HG02571 (cell line): Measurements from ENCODE around the gene RND3.

Source experiments
- ATAC-seq: cut with Tn5 transposase; IDR thresholded peaks from one replicate; pipeline ENCODE4 v1.9.1; 2021; ENCODE audit warnings: mild to moderate bottlenecking, moderate library complexity; ENCODE audit not compliant: unreplicated experiment

Gene RND3

DNA sequence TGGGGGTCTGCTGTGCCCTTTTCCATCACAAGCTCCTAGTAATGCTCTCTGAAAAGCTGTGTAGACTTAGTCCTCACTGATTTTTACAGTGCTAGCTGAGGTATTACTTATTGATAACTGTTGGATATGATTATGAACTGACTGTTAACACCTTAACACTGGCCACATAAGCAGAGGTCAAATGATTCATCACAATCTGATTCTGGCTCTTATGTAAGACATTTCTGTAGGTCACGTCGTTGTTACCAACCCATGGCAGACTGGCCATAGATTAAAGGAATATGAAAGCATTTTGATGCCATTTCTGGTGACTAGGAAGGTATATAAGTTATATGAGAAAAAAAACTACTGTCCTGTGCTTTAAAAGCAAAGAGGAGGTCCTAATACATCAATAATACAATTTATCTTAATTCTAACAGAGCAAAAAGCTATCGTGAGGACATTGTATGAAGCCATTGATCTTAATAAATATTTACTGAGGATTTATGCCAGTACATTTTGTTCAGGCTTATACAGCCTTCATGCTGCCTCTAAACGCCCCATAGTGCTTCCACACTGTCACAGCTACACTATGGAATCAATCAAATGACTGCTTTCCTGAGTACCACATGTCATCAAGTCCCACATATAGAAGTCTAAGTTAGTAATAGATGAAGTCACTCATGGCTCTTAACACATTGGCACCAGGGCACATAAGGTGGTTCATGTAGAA is 6.9 kb upstream of the RND3 start:
- ATAC-seq: no peak

GRCh38 chr2:150491943-150492342 is 4.5 kb upstream of the RND3 start:
- ATAC-seq: no peak

- ATAC-seq: no peak
These were observed 4.0 kb upstream of the RND3 start for GRCh38 chr2:150491430-150491829.

DNA sequence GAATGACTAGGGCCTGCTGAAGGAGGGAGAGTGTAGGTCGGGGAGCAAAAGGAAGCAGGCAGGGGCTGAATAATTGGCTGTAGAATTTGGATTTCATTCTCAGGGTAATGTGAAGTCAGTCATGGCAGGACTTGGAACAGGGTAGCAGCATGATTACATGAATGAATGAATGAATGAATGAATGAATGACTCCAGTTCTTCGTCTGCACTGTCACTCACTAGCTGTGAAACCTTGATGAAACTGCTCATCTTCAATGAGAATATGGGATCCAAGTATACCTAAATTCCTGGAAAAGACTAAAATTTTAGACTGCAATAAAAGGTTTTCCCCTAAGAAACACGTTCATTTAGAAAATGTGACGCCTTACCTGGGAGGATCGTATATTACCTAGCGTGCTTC is 3.0 kb upstream of the RND3 start:
- no peak for ATAC-seq

DNA sequence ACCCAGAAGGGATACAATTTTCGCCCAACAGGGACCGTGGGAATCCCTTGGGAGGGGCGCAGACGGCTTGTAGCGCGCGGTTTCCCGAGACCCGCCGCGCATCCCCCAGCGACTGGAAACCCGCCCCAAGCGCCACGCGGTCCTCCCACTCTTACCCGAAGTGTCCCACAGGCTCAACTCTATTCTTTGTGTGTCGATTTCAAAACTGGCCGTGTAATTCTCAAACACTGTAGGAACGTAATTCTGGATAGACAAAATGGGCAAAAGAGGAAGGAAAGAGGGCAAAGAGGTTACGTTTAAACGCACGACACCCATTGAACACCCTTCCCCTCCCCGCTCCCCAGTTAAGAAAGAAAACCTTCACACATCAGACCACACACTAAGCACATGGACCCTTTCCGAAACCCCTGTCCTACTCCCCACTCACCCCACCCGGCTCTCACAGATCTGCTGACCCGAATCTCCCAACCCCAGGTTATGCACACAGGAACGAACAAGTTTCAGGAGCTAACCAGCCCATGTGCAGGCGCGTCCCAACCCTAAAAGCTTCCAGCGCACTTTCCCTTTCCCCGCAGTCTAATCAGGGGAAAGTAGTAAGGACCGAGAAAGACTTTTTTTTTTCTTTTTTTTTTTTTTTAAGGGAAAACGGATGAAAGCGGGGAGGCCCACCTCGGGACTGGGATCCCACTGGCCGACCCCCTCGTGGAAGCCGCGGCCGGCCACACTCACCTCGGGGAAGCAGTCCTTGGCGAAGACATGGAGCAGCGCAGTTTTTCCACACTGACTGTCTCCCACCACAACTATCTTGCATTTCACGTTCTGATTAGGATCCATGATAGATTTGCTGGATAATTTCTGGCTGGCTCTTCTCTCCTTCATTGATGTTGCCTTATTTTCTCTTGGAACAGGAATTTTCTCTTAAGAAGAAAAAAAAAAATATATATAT is 655 bp downstream of the RND3 start:
- no peak for ATAC-seq

DNA sequence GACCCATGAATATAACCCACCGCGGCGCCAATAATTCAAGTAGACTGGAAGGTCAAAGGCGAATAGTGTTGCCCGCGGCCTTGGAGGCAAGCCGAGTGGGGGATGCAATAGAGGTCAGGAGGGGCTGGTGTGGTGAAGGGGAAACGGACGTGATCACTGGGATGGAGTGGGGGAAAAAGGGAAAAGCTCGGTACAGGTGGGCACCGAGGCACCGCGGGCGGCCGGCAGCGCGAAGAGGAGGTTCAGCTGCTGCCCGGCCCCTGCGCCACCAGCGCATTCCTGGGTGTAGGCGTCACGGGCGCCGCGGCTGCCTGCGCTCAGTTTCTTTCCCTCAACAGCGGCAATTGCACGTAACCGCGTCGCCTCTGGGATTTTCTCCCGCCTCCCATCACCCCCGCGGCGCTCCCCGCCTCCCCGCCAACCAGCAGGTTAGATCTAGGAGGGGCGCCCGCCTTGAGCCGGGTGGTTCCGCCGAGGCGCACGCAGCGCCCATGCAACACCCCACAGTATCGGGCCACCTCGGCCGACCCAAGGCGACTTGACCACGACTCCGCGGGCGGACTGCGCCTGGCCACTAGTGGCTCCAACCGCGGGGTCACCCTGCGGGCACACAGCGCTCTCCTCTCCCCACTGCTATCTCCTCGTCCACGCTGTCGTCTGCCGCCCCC is 1.5 kb downstream of the RND3 start:
- no peak for ATAC-seq

DNA sequence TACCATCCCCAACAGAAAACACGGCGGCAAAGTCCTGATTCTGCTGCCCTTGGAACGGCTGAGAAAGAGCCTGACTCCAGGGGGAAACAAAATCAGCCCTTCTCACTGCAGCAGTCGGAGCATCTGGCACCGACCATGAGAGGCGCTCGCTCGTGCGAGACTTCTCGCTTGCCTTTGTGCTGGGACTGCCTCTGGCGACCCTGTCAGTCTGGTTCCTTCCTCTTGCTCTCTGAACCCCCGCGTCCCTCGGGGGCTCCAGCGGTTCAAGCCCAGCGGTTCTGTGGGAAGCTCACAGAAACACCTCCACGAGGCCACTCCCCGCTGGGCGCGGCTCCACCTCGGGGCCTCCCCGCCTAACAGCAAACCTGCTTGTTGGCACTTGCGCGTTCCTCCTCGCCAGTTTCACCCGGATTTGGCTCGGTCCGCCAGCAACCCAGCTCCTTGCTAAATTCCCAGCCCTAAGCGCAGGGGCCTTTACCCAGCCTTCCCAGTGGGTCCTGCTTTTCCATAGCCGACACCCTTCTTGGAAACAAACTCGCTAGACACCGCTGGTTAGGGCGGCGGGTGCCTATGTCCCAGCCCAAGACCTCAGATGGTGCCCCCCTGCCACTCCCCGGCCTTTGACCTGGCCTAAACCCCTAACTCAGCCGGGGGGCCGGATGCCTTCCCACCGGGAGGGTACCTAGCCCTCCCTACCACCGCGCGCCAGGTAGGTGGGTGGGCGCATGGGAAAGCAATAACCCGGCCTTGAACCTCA is 2.2 kb downstream of the RND3 start:
- no peak for ATAC-seq

DNA sequence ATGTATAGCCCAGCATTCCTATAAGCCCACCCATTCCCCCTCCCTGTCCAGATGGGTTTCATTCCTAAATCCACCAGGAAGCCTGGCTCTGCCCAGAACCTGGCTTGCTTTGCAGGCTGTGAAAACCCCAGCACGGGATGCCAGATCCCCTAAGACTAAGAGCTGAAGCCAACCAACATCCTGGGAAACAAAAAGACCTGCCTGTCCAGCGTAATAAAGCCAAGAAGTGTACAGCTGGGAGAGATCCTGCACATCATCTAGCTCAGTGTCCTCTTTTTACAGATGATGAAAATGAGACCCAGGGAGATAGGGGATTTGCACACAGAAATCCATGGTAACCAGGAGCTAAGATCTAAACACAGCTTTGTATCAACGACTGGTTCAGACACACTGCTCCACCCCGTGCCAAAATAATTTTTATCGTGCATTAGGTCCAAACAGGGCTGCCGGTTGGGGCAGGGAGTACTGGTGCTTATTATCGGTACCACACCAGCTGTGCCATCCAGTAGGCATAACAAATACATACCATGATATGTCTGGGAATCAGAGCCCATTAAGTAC is 2.9 kb downstream of the RND3 start:
- no peak for ATAC-seq

DNA sequence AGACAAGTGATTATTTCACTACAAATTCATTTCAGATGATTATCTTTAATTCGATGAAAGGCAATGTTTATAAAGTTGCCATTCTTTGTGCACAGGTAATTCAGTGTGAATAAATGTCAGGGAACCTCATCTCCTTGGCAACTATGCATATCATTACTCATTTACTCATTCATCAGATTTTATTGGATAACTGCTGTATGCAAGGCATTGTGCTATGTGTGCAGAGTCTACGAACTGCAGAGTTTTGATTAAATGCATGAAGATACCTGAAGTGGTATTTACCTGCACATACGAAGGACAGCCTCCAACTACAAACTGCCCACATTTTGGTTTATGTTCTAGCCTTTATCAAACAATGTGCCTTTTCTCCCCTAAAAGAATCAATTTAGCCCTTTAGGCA is 3.5 kb downstream of the RND3 start:
- no peak for ATAC-seq

- no peak for ATAC-seq
These were observed 3.9 kb downstream of the RND3 start for GRCh38 chr2:150483532-150483931.

GRCh38 chr2:150482667-150483400 is 4.6 kb downstream of the RND3 start:
- no peak for ATAC-seq

- no peak for ATAC-seq
These were observed 5.4 kb downstream of the RND3 start for GRCh38 chr2:150482111-150482510.

DNA sequence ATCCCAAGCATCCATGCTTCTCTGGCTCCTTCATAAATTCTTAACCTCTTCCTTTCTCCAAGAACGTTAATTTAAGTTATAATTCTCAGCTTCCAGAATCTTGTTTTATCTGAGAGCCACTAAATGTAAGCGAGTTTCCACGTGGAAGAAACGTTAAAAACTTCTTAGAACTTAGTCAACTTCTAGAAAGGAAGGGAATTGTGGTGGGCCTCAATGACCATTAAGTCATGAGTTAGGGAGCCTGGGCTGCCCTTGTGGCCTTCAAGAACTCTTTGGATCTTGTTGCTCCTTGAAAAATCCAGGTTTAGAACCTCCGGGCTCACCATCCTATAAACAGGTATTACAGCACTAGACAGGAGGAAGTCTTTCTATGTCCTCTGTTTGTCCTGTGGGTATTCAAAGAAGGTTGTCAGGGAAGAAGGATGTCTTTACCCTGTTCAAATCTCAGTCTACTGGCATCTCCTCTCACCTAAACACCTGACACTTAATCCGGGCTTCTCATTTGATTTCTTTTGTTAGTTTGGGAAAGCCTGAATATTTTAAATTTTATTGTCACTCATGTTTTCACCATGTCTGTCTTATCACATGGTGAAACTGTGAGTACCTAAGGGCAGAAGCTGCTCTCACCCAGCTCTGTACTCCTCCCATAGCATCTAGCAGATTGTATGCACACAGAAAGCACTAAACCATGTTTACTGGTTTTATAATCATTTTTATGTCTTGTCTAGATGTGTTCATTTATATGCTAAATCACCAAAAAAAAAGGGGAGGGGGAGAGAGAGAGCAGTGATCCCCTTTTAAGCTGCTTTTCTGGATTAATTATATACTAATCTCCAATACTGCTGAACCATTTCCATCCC is 6.3 kb downstream of the RND3 start:
- no peak for ATAC-seq

- no peak for ATAC-seq
These were observed 7.2 kb downstream of the RND3 start for GRCh38 chr2:150480241-150480640.

GRCh38 chr2:150479075-150479915 is 8.2 kb downstream of the RND3 start:
- no peak for ATAC-seq

GRCh38 chr2:150478200-150478974 is 9.1 kb downstream of the RND3 start:
- ATAC-seq: no peak

DNA sequence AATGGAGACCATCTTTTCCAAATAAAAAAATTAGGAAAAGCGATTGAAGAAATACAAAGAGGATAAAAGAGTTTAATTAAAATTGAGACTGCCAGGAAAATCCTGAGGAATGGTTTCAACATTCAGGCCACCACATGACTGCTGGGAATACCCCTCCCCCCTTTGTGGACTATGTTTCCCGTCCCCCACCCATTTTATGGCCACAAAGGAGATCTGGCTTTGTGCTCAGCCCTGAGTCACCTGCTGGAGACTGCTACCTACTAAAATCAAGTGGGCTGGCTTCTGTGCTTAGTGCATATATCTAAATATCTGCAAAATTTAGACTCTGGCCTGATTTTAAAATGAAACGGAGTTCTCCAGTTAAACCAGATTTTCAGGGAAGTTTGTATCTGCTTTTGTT is 10.1 kb downstream of the RND3 start:
- ATAC-seq: no peak
